Brain microvascular endothelial cell (primary cell): ENCODE results near the gene ATP9B.
A peak's percentile ranks its signal among the peaks of the same experiment; 100 is the strongest.

Source experiments
- DNase-seq: peaks from one replicate; pipeline ENCODE4 v3.0.0-alpha.2; 2020
- H3K27ac ChIP-seq: fragments of 250-450 bp; sonication (Bioruptor Pico); 2 replicates; pipeline ENCODE4 v1.5.1; 2020; ENCODE audit warnings: mild to moderate bottlenecking, moderate library complexity
- H3K27me3 ChIP-seq: fragments of 250-450 bp; sonication (Bioruptor Pico); replicated peaks from 2 replicates; pipeline ENCODE4 v1.5.1; 2020; ENCODE audit warnings: mild to moderate bottlenecking
- H3K36me3 ChIP-seq: fragments of 250-450 bp; sonication (Bioruptor Pico); replicated peaks from 2 replicates; pipeline ENCODE4 v1.5.1; 2020; ENCODE audit warnings: mild to moderate bottlenecking
- H3K4me3 ChIP-seq: 2 replicates; pipeline ENCODE4 v1.5.1; 2011; ENCODE audit warnings: low read depth, mild to moderate bottlenecking, control low read depth, low read length, moderate library complexity
- CTCF ChIP-seq: IDR thresholded peaks from 2 replicates; pipeline ENCODE4 v1.5.1; 2011; ENCODE audit warnings: low read depth, mild to moderate bottlenecking, moderate library complexity, low read length, control low read depth, inconsistent platforms; ENCODE audit errors: missing control alignments
- in situ Hi-C: cut with HindIII; loops from 2 replicates; pipeline ENCODE4 v1.10.0; 2017; ENCODE audit warnings: low sequenced_read_pairs, low pct_ligation_motif_present

The ATP9B gene

GRCh38 chr18:79195716-79196683 is 126.8 kb downstream of the ATP9B start:
- H3K27ac ChIP-seq = no peak overlapping the region
- no peak for TF ChIP-seq CTCF
- H3K36me3 ChIP-seq = no peaks in the 10 kb centered on the region
- no peak for DNase-seq
- no peak overlapping the region for H3K4me3 ChIP-seq
- in situ Hi-C loops = no loop called here
- H3K27me3 ChIP-seq = no peaks in the 10 kb centered on the region

DNA sequence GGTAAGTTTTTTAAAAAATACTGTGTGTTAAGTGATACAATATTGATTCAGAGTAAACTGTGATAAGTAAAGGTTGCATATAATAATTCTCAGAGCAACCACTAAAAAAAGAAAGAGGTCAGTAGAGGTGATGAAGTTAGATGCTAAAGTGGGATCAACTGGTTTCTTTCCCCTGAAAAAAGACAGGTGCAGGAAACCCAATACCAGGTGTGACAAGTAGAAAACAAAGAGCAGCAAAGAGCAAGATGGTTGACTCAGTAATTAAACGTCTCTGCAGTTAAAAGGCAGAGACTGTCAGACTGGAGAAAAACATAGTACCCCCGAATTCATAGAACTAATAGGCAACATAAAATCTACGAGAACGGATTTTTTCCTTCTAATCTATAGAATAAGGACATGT is 128.3 kb downstream of the ATP9B start:
- no peak overlapping the region for H3K27ac ChIP-seq
- H3K4me3 ChIP-seq = no peak overlapping the region
- H3K36me3 ChIP-seq = no peaks in the 10 kb centered on the region
- DNase-seq = no peak
- no peaks in the 10 kb centered on the region for H3K27me3 ChIP-seq
- TF ChIP-seq CTCF = no peak
- in situ Hi-C loops = no loop called here

- DNase-seq = peak; percentile 29
- TF ChIP-seq CTCF = peak; percentile 22
Observed at GRCh38 chr18:79199691-79200374, 130.6 kb downstream of the ATP9B start.

GRCh38 chr18:79200546-79201268 is 131.5 kb downstream of the ATP9B start:
- TF ChIP-seq CTCF = no peak
- H3K27ac ChIP-seq = no peak overlapping the region
- in situ Hi-C loops = no loop called here
- H3K4me3 ChIP-seq = no peak overlapping the region
- DNase-seq = no peak
- no peaks in the 10 kb centered on the region for H3K27me3 ChIP-seq
- H3K36me3 ChIP-seq = no peaks in the 10 kb centered on the region

More at GRCh38 chr18:79199691-79200374, 130.6 kb downstream of the ATP9B start:
- in situ Hi-C loops = no loop called here
- Histone ChIP-seq H3K27ac (no peak overlapping the region), H3K27me3 (no peaks in the 10 kb centered on the region), H3K4me3 (no peak overlapping the region), H3K36me3 (no peaks in the 10 kb centered on the region)

- Histone ChIP-seq H3K27me3 (no peaks in the 10 kb centered on the region), H3K36me3 (no peaks in the 10 kb centered on the region), H3K27ac (no peak overlapping the region), H3K4me3 (no peak overlapping the region)
- TF ChIP-seq CTCF = no peak
- DNase-seq = no peak
- in situ Hi-C loops = no loop called here
Observed at GRCh38 chr18:79203017-79203605, 133.9 kb downstream of the ATP9B start.
